K562 (cell line): Measurements from ENCODE around the gene SYT8. TPM values are rescaled to one million over a fixed set of nuclear protein-coding genes. Genes with fewer than 3 reads are reported as not detected.

Experiments
- ATAC-seq: fragments of 200-7000 bp; cut with Tn5 transposase; 3 replicates; pipeline ENCODE4 v1.9.1; 2020; ENCODE audit warnings: moderate library complexity
- BruUV-seq: library from RNA; stranded (reverse); fragments of 400-500 nt; replicated peaks from 2 replicates; lab custom pipeline; 2021; lab: Mats Ljungman, UMichigan
- CTCF ChIA-PET: fragments of 300-600 bp; formaldehyde crosslinking; extraction: SDS; loops from one replicate; lab custom pipeline; 2021; ENCODE audit warnings: low intra/inter-chr PET ratio; lab: Yijun Ruan, JAX
- POLR2A ChIA-PET: fragments of 300-600, 350-650 bp; sonication (Branson Sonifier 250); formaldehyde crosslinking; extraction: SDS; loops from one replicate; lab custom pipeline; 2021; ENCODE audit warnings: antibody characterized with exemption, inconsistent platforms; lab: Yijun Ruan, JAX
- DNase-seq, 4 experiments: peaks; one replicate each; pipeline versions ENCODE4 v3.0.0 to v3.0.0-alpha.2; 2011 to 2018; ENCODE audit warnings: low spot score in 3 of 4, mixed read lengths in 3 of 4; ENCODE audit errors: extremely low read depth in 1 of 4
- FAIRE-seq: peaks from 2 replicates; lab custom pipeline; 2011; peaks lifted over from hg19 to GRCh38; lab: Jason Lieb, UNC
- H2AFZ ChIP-seq: 2 replicates; pipeline ENCODE4 v1.6.0; 2011; ENCODE audit warnings: low read depth, low read length, control low read depth, inconsistent platforms
- H3K27ac ChIP-seq: fragments of 200-600 bp; 3 replicates; pipeline ENCODE4 v1.8.0; 2011; ENCODE audit warnings: low read depth, mild to moderate bottlenecking, control low read depth, inconsistent platforms, low read length, moderate library complexity, mixed read lengths; ENCODE audit errors: extremely low read depth
- H3K27me3 ChIP-seq, 2 experiments: fragments of 300-600 bp in 1 of 2; 2 replicates in 1 of 2; 3 replicates in 1 of 2; pipeline versions ENCODE4 v1.6.0 to v1.8.0; 2011; ENCODE audit warnings: inconsistent platforms in 2 of 2, low read length in 2 of 2, mild to moderate bottlenecking in 1 of 2, mixed read lengths in 1 of 2, moderate library complexity in 1 of 2; ENCODE audit not compliant: control insufficient read depth in 2 of 2, insufficient read depth in 2 of 2
- H3K36me3 ChIP-seq: fragments of 300-600 bp; 3 replicates; pipeline ENCODE4 v1.8.0; 2011; ENCODE audit warnings: mild to moderate bottlenecking, low read length, inconsistent platforms; ENCODE audit not compliant: control insufficient read depth, insufficient read depth
- H3K4me1 ChIP-seq, 2 experiments: fragments of 200-600 bp in 1 of 2; replicated peaks in 1 of 2; 2 replicates in 1 of 2; 3 replicates in 1 of 2; pipeline versions ENCODE4 v1.5.1 to v1.8.0; 2011; ENCODE audit warnings: inconsistent platforms in 2 of 2, low read length in 2 of 2, mild to moderate bottlenecking in 1 of 2, mixed read lengths in 1 of 2, moderate library complexity in 1 of 2; ENCODE audit not compliant: control insufficient read depth in 2 of 2, insufficient read depth in 2 of 2
- H3K4me2 ChIP-seq: 2 replicates; pipeline ENCODE4 v1.6.1; 2011; ENCODE audit warnings: low read length, control low read depth, inconsistent platforms, mixed read lengths; ENCODE audit not compliant: insufficient read depth
- H3K4me3 ChIP-seq: fragments of 200-600 bp; sonication (generic), shearing (Covaris generic); 2 replicates; pipeline ENCODE4 v1.5.1; 2016; ENCODE audit warnings: control low read depth, inconsistent platforms
- H3K79me2 ChIP-seq: fragments of 200-600 bp; 3 replicates; pipeline ENCODE4 v1.8.0; 2011; ENCODE audit warnings: low read length, inconsistent platforms; ENCODE audit not compliant: control insufficient read depth, insufficient read depth
- H3K9ac ChIP-seq, 2 experiments: 2 replicates each; pipeline versions ENCODE4 v1.6.0 to v1.6.1; 2011; ENCODE audit warnings: low read depth in 2 of 2, low read length in 2 of 2, control low read depth in 1 of 2, inconsistent platforms in 1 of 2, mild to moderate bottlenecking in 1 of 2, mixed read lengths in 1 of 2; ENCODE audit not compliant: insufficient read depth in 1 of 2
- H3K9me1 ChIP-seq: one replicate; pipeline ENCODE4 v1.6.0; 2011; ENCODE audit warnings: inconsistent platforms, mild to moderate bottlenecking, low read length, moderate library complexity; ENCODE audit not compliant: control insufficient read depth, insufficient read depth
- H3K9me3 ChIP-seq: replicated peaks from 2 replicates; pipeline ENCODE4 v1.5.1; 2011; ENCODE audit warnings: low read depth, low read length, inconsistent platforms; ENCODE audit not compliant: control insufficient read depth, insufficient read depth
- H4K20me1 ChIP-seq: replicated peaks from 2 replicates; pipeline ENCODE4 v1.6.1; 2011; ENCODE audit warnings: low read length, inconsistent platforms, mixed read lengths; ENCODE audit not compliant: control insufficient read depth, insufficient read depth
- GTF2E2 ChIP-seq: fragments of 200-800 bp; sonication (Bioruptor generic); IDR thresholded peaks from 2 replicates; pipeline ENCODE4 v1.6.1; 2016; ENCODE audit warnings: missing genetic modification characterization, missing compliant biosample characterization
- KAT2B ChIP-seq: IDR thresholded peaks from one replicate; pipeline ENCODE4 v1.6.1; 2012; ENCODE audit warnings: low read depth, mild to moderate bottlenecking, control low read depth, inconsistent platforms, low read length, moderate library complexity
- MAFG ChIP-seq: fragments of 450-650 bp; conservative IDR thresholded peaks from 2 replicates; pipeline ENCODE4 v1.6.1; 2016; ENCODE audit warnings: missing genetic modification characterization, missing compliant biosample characterization
- NR2F6 ChIP-seq: fragments of 450-650 bp; formaldehyde crosslinking; IDR thresholded peaks from 2 replicates; pipeline ENCODE4 v1.4.0; 2020; ENCODE audit warnings: mild to moderate bottlenecking
- PHTF2 ChIP-seq: fragments of 250-450 bp; sonication (Bioruptor Pico); IDR thresholded peaks from 2 replicates; pipeline ENCODE4 v1.5.0; 2021; ENCODE audit warnings: mild to moderate bottlenecking
- POLR2G ChIP-seq: fragments of 200-400 bp; formaldehyde crosslinking; IDR thresholded peaks from 2 replicates; pipeline ENCODE4 v1.6.1; 2017; ENCODE audit warnings: low read depth, mild to moderate bottlenecking, antibody characterized with exemption, low read length, moderate library complexity
- PTTG1 ChIP-seq: fragments of 450-650 bp; IDR thresholded peaks from 2 replicates; pipeline ENCODE4 v1.6.1; 2016; ENCODE audit warnings: low read depth, mild to moderate bottlenecking, missing genetic modification characterization, missing compliant biosample characterization
- SMARCB1 ChIP-seq: IDR thresholded peaks from 2 replicates; pipeline ENCODE4 v1.6.1; 2011; ENCODE audit warnings: improper control_type of control experiment, low read depth; ENCODE audit not compliant: insufficient read length
- ZNF134 ChIP-seq: fragments of 250-450 bp; sonication (Bioruptor Pico); conservative IDR thresholded peaks from 2 replicates; pipeline ENCODE4 v1.4.0; 2020
- ZNF655 ChIP-seq: fragments of 250-450 bp; sonication (Bioruptor Pico); IDR thresholded peaks from 2 replicates; pipeline ENCODE4 v1.5.0; 2021
- ZSCAN29 ChIP-seq: fragments of 450-650 bp; IDR thresholded peaks from 2 replicates; pipeline ENCODE4 v1.6.1; 2017
- WGBS: fragments of 100-300 bp; shearing (Covaris generic); methylation state at CpG from one replicate; pipeline ENCODE4 v1.1.6; 2016; ENCODE audit warnings: low coverage, mixed read lengths; ENCODE audit not compliant: insufficient coverage; ENCODE audit errors: missing lambda C conversion rate; 5-methylcytosine and 5-hydroxymethylcytosine counted together
- in situ Hi-C: fragments of 300-500 bp; cut with MboI; formaldehyde crosslinking; loops from 4 replicates; pipeline ENCODE4 v1.15.0; 2018; ENCODE audit warnings: inconsistent platforms, mixed read lengths
- intact Hi-C: fragments of 100-400 bp; cut with micrococcal nuclease; formaldehyde crosslinking; loops from 2 replicates; pipeline ENCODE4 v1.14.2; 2022
- polyA plus RNA-seq, 8 experiments: library from polyadenylated mRNA; depleted of rRNA in 4 of 8; stranded (reverse) in 5 of 8; unstranded in 3 of 8; fragments of >200 nt; fragmentation: Nextera tagmentation in 2 of 8; fragmentation: Illumina TruSeq in 1 of 8; extraction: Ambion mirVana in 2 of 8; extraction: Trizol in 1 of 8; gene quantifications; 2 replicates each; pipeline versions ENCODE4 v1.2.1 to v1.2.3, GENCODE V29; 2011 to 2014; ENCODE audit warnings: inconsistent platforms in 1 of 8, missing spikeins in 1 of 8
- total RNA-seq, 7 experiments: library from RNA; depleted of rRNA in 6 of 7; stranded (reverse); fragments of >200 nt in 6 of 7; fragmentation: Illumina TruSeq in 2 of 7; extraction: Trizol in 2 of 7; gene quantifications; 2 replicates each; pipeline versions ENCODE4 v1.2.1 to v1.2.3, GENCODE V29; 2011 to 2021; ENCODE audit warnings: low replicate concordance in 1 of 7

Gene SYT8
- total and polyA plus RNA-seq, 9 of the 15 experiments (the other 6 are each of a cell fraction or from before 2014, with no cell fraction given): not detected

- in situ Hi-C loops: loop anchor here (10.0 kb wide), 1 partner anchor 126 kb away; no protein-coding TSS in a partner anchor
- no peak for FAIRE-seq
- intact Hi-C loops: loop anchor here (5.0 kb wide), 1 partner anchor 186 kb away; no protein-coding TSS in a partner anchor
- Histone ChIP-seq H4K20me1 (0 out of 2 replicates have a peak, but pooled peaks cover 3% of the 10 kb centered on the region), H2AFZ (no peak overlapping the region), H3K9me1 (no peaks in the 10 kb centered on the region), H3K36me3 (no peaks in the 10 kb centered on the region), H3K79me2 (no peaks in the 10 kb centered on the region), H3K9ac (no peak overlapping the region)
- WGBS: 18% methylated on average over 21 of the region's 30 CpGs
- ATAC-seq: no peak
- no TSS peak for BruUV-seq
- TF ChIP-seq ZSCAN29 (no peak), SMARCB1 (no peak), MAFG (no peak), KAT2B (no peak), GTF2E2 (tag) (no peak), NR2F6 (CRISPR knock-in tag) (no peak), PTTG1 (tag) (no peak), ZNF655 (no peak), POLR2G (no peak), PHTF2 (CRISPR knock-in tag) (no peak), ZNF134 (no peak)
- TF ChIP-seq, all 486 proteins: peak for 0
- ChIA-PET POLR2A (interaction anchor here (0.5 kb wide), 2 partner anchors 96 to 273 kb away, joined by 3 to 5 read pairs; no protein-coding TSS in a partner anchor), CTCF (interaction anchor here (0.7 kb wide), 1 partner anchor 78 kb away, joined by 3 read pairs; no protein-coding TSS in a partner anchor)
- H3K4me3 ChIP-seq: no peak overlapping the region
- no peak overlapping the region for H3K27ac ChIP-seq
- H3K4me1 ChIP-seq: peaks cover 0 to 47% of the 10 kb centered on the region in 2 experiments; a peak in 2 of 5 replicates
- peaks cover 3 to 54% of the 10 kb centered on the region in 2 experiments; a peak in 3 of 5 replicates for H3K27me3 ChIP-seq
- no peaks in the 10 kb centered on the region for H3K9me3 ChIP-seq
- no peak overlapping the region for H3K4me2 ChIP-seq
- no peak for DNase-seq
Measured at GRCh38 chr11:1878137-1879031, 43.6 kb downstream of the SYT8 start.
